SK-N-SH treated with all-trans-retinoic acid at 6 μM for 48 hours (cell line): ENCODE data around the gene COBL.

Source experiments
- ATAC-seq: fragments of 200-7000 bp; cut with Tn5 transposase; 3 replicates; pipeline ENCODE4 v1.9.1; 2020; ENCODE audit warnings: mild to moderate bottlenecking, moderate library complexity
- CREB5 ChIP-seq: fragments of 250-450 bp; sonication (Bioruptor Pico); IDR thresholded peaks from 2 replicates; pipeline ENCODE4 v1.5.1; 2020; ENCODE audit warnings: low read depth, mild to moderate bottlenecking, moderate library complexity
- CSDC2 ChIP-seq: fragments of 250-450 bp; sonication (Bioruptor Pico); IDR thresholded peaks from 2 replicates; pipeline ENCODE4 v1.5.0; 2020; ENCODE audit warnings: mild to moderate bottlenecking, moderate library complexity
- ISL1 ChIP-seq: fragments of 250-450 bp; sonication (Bioruptor Pico); IDR thresholded peaks from 2 replicates; pipeline ENCODE4 v2.1.2; 2022; ENCODE audit warnings: mild to moderate bottlenecking, moderate library complexity
- OSR1 ChIP-seq: fragments of 250-450 bp; sonication (Bioruptor Pico); IDR thresholded peaks from 2 replicates; pipeline ENCODE4 v1.8.0; 2022; ENCODE audit warnings: moderate library complexity, mild to moderate bottlenecking, inconsistent platforms
- PATZ1 ChIP-seq: fragments of 250-450 bp; sonication (Bioruptor Pico); IDR thresholded peaks from 2 replicates; pipeline ENCODE4 v1.8.0; 2020; ENCODE audit warnings: mild to moderate bottlenecking, moderate library complexity, borderline replicate concordance
- POU6F1 ChIP-seq: fragments of 250-450 bp; sonication (Bioruptor Pico); IDR thresholded peaks from 2 replicates; pipeline ENCODE4 v1.8.0; 2021; ENCODE audit warnings: low read depth, mild to moderate bottlenecking, moderate library complexity, borderline replicate concordance
- PPARA ChIP-seq: fragments of 250-450 bp; sonication (Bioruptor Pico); IDR thresholded peaks from 2 replicates; pipeline ENCODE4 v1.5.0; 2020; ENCODE audit warnings: mild to moderate bottlenecking, borderline replicate concordance
- RARB ChIP-seq: fragments of 250-450 bp; sonication (Bioruptor Pico); IDR thresholded peaks from 2 replicates; pipeline ENCODE4 v1.8.0; 2021; ENCODE audit warnings: mild to moderate bottlenecking, moderate library complexity
- SNAI2 ChIP-seq: fragments of 250-450 bp; sonication (Bioruptor Pico); IDR thresholded peaks from 2 replicates; pipeline ENCODE4 v1.5.0; 2020; ENCODE audit warnings: mild to moderate bottlenecking, moderate library complexity
- TCF4 ChIP-seq: fragments of 250-450 bp; sonication (Bioruptor Pico); IDR thresholded peaks from 2 replicates; pipeline ENCODE4 v1.8.0; 2021; ENCODE audit warnings: mild to moderate bottlenecking, moderate library complexity, borderline replicate concordance
- TSHZ2 ChIP-seq: fragments of 250-450 bp; sonication (Bioruptor Pico); IDR thresholded peaks from 2 replicates; pipeline ENCODE4 v1.5.0; 2020; ENCODE audit warnings: mild to moderate bottlenecking, moderate library complexity
- ZC3H10 ChIP-seq: fragments of 250-450 bp; sonication (Bioruptor Pico); IDR thresholded peaks from 2 replicates; pipeline ENCODE4 v1.5.1; 2021; ENCODE audit warnings: mild to moderate bottlenecking, moderate library complexity
- ZFP3 ChIP-seq: fragments of 250-450 bp; sonication (Bioruptor Pico); IDR thresholded peaks from 2 replicates; pipeline ENCODE4 v1.5.0; 2020; ENCODE audit warnings: mild to moderate bottlenecking, moderate library complexity
- ZFP30 ChIP-seq: fragments of 450-650 bp; formaldehyde crosslinking; IDR thresholded peaks from 2 replicates; pipeline ENCODE4 v1.5.0; 2022; ENCODE audit warnings: mild to moderate bottlenecking, moderate library complexity
- ZNF70 ChIP-seq: fragments of 450-650 bp; formaldehyde crosslinking; IDR thresholded peaks from 2 replicates; pipeline ENCODE4 v1.5.0; 2020; ENCODE audit warnings: mild to moderate bottlenecking, moderate library complexity
- ZNF8 ChIP-seq: fragments of 450-650 bp; formaldehyde crosslinking; IDR thresholded peaks from 2 replicates; pipeline ENCODE4 v1.5.0; 2020; ENCODE audit warnings: mild to moderate bottlenecking, moderate library complexity

Gene COBL

GRCh38 chr7:51238981-51239495, 77.6 kb downstream of the COBL start (continued):
- no peak for TF ChIP-seq CREB5
- no peak for TF ChIP-seq ZC3H10 (CRISPR knock-in tag)
- TF ChIP-seq RARB (CRISPR knock-in tag), result no peak
- no peak for TF ChIP-seq ZNF70 (CRISPR knock-in tag)
- no peak for TF ChIP-seq PPARA (CRISPR knock-in tag)

GRCh38 chr7:51237446-51238133, 79.0 kb downstream of the COBL start:
- no peak for ATAC-seq
- no peak for TF ChIP-seq ZNF70 (CRISPR knock-in tag)
- no peak for TF ChIP-seq ZFP3 (CRISPR knock-in tag)
- TF ChIP-seq ZFP30 (CRISPR knock-in tag), result no peak
- TF ChIP-seq ISL1 (CRISPR knock-in tag), result no peak
- TF ChIP-seq TSHZ2 (CRISPR knock-in tag), result no peak
- no peak for TF ChIP-seq CREB5
- TF ChIP-seq OSR1 (CRISPR knock-in tag), result no peak

GRCh38 chr7:51236470-51237132, 80.0 kb downstream of the COBL start:
- no peak for ATAC-seq
- no peak for TF ChIP-seq POU6F1 (CRISPR knock-in tag)

- ATAC-seq, result no peak
- TF ChIP-seq CREB5, result no peak
- no peak for TF ChIP-seq RARB (CRISPR knock-in tag)
- TF ChIP-seq PATZ1 (CRISPR knock-in tag), result no peak
- no peak for TF ChIP-seq SNAI2 (CRISPR knock-in tag)
- no peak for TF ChIP-seq ZFP30 (CRISPR knock-in tag)
- TF ChIP-seq TSHZ2 (CRISPR knock-in tag), result no peak
- no peak for TF ChIP-seq ZNF8 (CRISPR knock-in tag)
- TF ChIP-seq PPARA (CRISPR knock-in tag), result no peak
- no peak for TF ChIP-seq ISL1 (CRISPR knock-in tag)
- no peak for TF ChIP-seq TCF4 (CRISPR knock-in tag)
- no peak for TF ChIP-seq OSR1 (CRISPR knock-in tag)
- TF ChIP-seq CSDC2, result no peak
These were observed 80.9 kb downstream of the COBL start for GRCh38 chr7:51235593-51236313.
